Measurements from ENCODE around the gene MTUS2.

The MTUS2 gene

GRCh38 chr13:29108068-29108786 lies 288.1 kb downstream of the MTUS2 start:
- no peak for DNase-seq (ENCODE audit: low read depth)

- no peak for DNase-seq (ENCODE audit: low read depth)
These were observed 289.8 kb downstream of the MTUS2 start for GRCh38 chr13:29109987-29110386.

DNA sequence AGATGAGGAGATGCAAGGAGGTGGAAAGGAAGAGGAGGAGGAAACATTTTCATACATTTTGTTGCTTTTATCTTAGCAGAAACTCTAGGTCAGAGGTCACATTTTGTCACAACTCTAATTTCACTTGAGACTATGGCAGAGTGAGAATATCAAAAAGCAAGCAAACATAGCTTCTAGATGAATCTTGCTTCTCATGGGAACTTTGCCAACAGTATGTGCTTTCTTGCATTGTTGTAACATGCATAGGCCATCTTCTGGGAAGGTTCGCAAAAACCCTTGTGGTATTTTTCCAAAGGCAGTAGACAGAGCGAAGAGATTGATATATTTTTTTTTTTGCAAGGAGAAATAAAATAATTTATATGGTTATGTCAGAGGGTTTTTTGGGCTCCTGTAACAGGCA lies 291.3 kb downstream of the MTUS2 start:
- no peak for DNase-seq (ENCODE audit: low read depth)

DNA sequence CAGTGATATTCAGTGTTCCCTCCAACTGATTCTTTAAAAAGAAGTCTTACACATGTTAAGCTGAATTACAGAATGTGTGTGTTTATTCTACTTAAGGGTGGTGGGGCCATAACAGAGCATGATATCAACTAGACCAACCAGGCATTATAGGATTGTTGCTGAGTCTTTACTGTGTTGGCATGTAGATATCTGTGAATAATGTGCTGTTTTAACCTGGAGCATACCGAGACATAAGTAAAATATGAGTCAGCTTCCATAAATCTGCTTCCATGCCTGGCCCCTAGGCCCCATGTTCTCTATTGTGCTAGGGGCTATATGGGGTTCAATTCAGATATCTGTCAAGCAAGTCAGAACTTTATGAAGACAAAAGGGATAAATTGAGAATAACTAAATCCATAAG lies 295.7 kb downstream of the MTUS2 start:
- no peak for DNase-seq (ENCODE audit: low read depth)

GRCh38 chr13:29117663-29118062 lies 297.5 kb downstream of the MTUS2 start:
- DNase-seq (ENCODE audit: low read depth): no peak

DNA sequence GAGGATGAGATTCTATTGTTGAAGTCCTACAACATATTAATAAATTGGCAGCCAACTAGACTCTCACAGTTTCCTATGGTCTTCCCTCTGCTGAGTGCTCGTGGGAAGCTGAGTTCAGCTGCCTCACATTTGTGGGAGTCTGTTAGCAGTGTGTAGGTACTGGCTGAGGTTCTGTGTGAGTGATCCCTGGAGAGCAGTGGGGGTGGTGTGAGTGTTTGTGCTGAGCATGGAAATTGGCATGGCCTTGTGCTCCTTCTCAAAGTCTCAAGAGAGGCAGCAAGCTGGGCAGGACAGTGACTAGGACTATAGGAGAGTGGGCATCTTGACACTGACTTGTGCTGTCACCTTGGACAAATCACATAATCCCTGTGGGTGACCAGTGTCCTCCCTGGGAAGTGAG lies 298.3 kb downstream of the MTUS2 start:
- no peak for DNase-seq (ENCODE audit: low read depth)

DNA sequence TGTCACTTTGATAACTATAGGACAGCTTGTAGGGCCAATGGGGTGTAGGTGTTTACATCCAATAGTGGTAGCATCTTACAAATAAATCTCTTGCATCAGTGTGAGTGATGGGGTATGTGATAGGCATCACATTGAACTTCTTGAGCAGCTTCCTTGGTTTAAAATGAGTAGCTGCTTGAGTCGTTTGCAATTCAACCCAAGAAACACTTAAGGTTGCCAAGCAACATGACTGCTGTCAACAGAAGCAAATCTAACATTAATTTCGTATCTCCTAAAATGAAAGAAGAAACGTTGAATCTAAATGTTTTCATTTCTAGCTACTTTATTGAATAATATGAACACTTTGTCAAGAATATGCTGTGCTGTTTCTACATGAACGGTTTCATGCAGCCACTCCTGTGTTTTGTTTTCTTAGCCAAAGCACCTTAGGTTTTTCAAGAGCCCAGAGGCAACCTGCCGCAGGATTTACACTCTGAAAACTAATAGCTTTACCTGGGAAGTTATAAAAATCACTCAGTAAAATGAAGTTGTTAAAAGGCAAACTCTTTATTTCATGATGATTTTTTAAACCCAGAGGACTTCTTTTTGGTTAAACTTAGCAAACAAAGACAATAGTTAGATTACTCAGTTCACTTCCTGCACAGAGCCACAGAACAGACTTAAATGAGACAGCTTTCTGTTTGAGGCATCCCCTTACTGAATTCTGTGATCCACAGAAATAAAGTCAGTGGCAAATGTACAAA lies 305.2 kb downstream of the MTUS2 start:
- DNase-seq (ENCODE audit: low read depth): no peak

DNA sequence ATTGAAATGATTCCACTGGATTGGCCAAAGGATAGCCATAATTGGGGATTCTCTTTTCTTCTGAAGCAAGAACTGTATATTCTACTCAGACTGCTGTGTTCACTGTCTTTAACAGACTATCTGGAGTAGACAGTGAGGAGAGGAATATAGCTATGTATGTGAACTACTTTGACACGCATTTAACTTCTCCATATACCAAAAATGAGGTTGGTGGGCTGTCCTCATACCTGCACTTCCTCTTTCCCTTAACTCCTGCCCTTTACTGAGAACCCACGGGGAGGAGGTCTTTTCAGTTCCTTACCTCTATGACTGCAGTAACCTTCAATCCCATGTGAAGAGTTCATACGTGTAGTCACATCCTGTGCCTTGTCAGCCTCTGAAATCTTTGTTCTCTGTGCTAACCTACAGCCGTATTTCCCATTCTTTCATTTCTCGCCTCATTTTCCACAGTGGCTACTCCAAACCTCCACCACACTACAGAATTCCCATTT lies 305.8 kb downstream of the MTUS2 start:
- no peak for DNase-seq (ENCODE audit: low read depth)

DNA sequence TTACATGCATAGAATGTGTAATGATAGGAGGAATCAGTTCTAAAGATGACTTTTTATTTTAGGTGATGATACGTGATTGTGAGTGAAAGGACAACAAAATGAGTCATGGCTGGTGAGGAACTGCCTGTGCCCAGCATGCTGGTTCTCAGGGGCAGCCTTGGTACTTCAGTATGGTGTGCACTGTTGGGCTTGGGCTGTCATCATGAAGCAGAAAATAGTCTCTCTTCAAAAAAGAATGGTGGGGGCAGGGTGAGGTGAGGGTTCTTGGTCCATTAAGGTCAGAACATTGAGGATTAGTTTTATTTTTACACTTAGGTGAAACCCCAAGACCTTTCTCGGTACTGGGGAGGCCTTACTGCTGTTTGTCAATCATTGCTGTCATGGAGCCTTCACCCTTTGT lies 309.5 kb downstream of the MTUS2 start:
- no peak for DNase-seq (ENCODE audit: low read depth)

DNA sequence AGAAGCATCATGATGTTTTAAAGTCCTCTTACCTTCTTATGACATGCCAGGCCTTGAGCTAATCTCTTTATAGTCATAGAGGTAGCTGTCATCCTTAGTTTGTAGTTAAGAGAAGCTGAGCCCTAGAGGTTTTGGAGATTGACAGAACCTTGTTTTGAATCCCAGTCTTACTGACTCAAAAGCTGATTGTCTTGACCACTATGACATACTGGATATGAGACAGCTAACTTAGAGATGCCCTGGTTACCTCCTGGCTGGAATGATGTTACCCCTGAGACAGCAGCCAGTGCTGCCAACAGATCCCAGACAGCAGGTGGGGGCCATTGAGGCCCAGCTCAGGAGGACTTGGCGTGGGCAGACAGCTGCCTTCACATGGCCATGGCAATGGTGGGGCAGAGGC lies 311.0 kb downstream of the MTUS2 start:
- DNase-seq (ENCODE audit: low read depth): no peak

GRCh38 chr13:29131881-29132668 lies 311.9 kb downstream of the MTUS2 start:
- DNase-seq (ENCODE audit: low read depth): no peak

DNA sequence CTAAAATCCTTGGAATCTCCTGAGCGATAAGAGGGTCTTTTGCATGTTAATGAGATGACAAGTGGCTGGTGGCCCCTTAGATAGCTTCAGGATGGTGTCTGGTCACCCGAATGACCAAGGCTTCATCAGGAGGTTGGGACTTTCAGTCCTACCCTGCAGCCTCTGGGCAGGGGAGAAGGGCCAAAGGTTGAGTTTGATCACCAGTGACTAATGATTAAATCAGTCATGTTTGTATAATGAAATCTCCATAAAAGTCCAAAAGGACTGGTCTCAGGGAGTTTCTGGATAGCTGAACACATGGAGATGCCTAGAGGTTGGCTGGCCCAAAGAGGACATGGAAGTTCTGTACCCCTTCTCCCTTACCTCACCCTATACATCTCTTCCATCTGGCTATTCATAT lies 316.2 kb downstream of the MTUS2 start:
- DNase-seq (ENCODE audit: low read depth): no peak

DNA sequence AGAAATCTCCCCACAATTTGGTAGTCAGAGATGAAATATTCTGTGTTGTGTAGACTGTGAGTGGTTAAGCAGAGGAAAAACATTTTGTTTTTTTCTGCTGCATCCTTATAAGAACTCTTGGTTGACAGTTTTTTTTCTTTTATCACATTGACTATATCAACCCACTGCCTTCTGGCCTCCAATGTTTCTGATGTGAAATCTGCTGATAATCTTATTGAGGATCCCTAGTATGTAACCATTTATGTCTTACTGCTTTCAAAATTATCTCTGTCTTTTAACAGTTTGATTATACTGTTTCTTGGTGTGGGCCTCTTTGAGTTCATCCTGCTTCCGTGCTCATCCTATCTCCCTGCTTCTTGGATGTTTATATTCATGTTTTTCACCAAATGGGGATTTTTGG lies 316.9 kb downstream of the MTUS2 start:
- DNase-seq (ENCODE audit: low read depth): no peak

GRCh38 chr13:29137995-29138394 lies 317.9 kb downstream of the MTUS2 start:
- DNase-seq (ENCODE audit: low read depth): no peak

DNA sequence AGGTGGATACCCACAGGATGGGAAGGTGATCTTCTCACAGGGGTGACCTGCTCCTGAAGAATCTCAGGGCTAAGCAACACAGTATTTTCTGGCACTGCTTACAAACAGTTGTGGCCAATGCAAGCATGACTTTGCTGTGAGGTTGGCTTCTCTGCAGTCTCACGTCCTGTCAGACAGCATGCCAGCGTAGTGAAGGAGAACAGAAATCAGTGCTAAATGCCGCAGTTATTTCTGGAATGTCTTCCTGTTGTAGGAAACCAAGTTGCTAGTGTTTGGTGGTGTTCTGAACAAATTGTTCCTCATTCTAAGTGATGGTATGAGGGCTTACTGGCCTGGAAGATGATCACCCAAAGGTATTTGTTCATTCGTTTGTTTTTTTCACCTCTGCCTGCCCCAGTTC lies 320.1 kb downstream of the MTUS2 start:
- no peak for DNase-seq (ENCODE audit: low read depth)

DNA sequence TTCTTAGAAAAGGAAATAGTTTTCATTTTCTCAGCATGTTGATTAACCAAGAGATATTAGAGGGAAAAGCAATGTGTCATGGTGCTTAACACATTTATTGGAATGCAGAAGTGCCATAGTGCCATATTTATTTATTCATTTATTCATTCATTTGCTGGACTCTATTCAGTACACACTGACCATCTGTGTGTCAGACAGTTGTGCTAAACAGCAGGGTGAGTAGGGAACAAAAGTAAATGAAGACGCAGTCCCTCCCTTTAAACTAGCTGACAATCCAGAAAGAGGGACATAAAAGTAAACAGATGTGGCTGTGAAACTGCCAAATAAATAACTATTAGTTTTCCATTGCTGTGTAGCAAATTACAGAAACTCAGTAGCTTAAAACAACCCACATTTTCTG lies 323.7 kb downstream of the MTUS2 start:
- no peak for DNase-seq (ENCODE audit: low read depth)

GRCh38 chr13:29154390-29154789 lies 334.3 kb downstream of the MTUS2 start:
- DNase-seq (ENCODE audit: low read depth): no peak

- no peak for DNase-seq (ENCODE audit: low read depth)
These were observed 336.0 kb downstream of the MTUS2 start for GRCh38 chr13:29156136-29156535.

DNA sequence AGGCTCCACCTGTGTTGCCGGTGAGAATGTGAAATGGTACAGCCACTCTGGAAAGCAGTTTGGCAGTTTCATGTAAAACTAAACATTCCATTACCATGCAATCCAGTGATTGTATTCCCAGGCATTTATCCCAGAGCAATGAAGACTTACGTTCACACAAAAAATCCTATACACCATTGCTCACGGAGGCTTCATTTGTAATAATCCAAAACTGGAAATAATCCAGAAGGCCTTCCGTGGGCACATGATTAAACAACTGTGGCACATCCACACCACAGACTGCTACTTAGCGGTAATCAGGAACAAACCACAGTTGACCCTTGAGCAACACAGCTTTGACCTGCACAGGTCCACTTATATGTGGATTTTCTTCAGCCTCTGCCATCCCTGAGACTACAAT lies 339.7 kb downstream of the MTUS2 start:
- no peak for DNase-seq (ENCODE audit: low read depth)

DNA sequence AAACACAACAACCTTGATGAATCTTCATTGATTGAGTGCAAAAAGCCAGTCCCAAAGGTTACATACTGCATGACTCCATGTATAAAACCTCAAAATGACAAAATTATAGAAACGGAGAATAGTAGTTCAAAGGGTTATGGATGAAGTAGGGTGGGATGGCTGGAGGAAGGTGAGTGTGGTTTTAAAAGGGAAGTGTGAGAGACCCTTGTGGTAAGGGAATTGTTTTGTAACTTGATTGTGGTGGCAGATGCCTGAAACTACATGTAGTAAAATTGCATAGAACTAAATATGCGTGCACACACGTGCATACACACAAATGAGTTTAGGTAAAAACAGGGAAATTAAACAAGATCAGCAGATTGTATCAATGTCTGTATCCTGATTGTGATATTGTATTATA lies 340.7 kb downstream of the MTUS2 start:
- no peak for DNase-seq (ENCODE audit: low read depth)

DNA sequence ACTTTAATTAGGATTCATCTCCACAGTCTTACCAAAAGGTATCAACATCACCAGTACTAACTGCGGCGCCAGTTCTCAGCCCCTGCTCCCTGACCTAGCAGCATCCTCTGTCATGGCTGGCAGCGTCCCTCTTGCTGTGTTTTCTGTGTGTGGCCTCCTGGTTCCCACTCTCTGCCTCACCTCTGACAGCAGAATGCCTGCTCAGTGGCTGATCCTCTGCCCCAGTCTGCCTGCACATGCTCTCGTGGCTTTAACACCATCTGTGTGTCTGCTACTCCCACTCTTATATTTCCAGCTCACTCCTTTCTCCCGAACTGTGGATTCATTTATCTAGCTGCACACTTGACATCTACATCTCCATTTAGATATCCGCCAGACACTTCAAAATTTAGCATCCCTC lies 341.5 kb downstream of the MTUS2 start:
- DNase-seq (ENCODE audit: low read depth): no peak

- no peak for DNase-seq (ENCODE audit: low read depth)
These were observed 342.6 kb downstream of the MTUS2 start for GRCh38 chr13:29162638-29163235.
